Mesothelial cell of epicardium (in vitro differentiated cells): ENCODE data around the gene OR2T35. TPM values are rescaled to one million over a fixed set of nuclear protein-coding genes. Genes with fewer than 3 reads are reported as not detected.
"Not testable (repeated sequence)": the region's sequence is repeated elsewhere in the genome, so short reads cannot be mapped to it uniquely, and the experiment has no call there.

Source experiments
- DNase-seq, 2 experiments: peaks; one replicate each; pipeline ENCODE4 v3.0.0; 2021; ENCODE audit warnings: low spot score in 2 of 2; ENCODE audit not compliant: unreplicated experiment in 2 of 2
- H3K27ac Mint-ChIP-seq: 2 replicates; pipeline ENCODE4 v1.8.0; 2021; ENCODE audit warnings: mixed read lengths
- H3K27me3 Mint-ChIP-seq: 2 replicates; pipeline ENCODE4 v1.8.0; 2021; ENCODE audit warnings: low read depth, mixed read lengths
- H3K36me3 Mint-ChIP-seq: 2 replicates; pipeline ENCODE4 v1.8.0; 2021; ENCODE audit warnings: mixed read lengths
- H3K4me1 Mint-ChIP-seq: 2 replicates; pipeline ENCODE4 v1.8.0; 2021; ENCODE audit warnings: mixed read lengths
- H3K4me3 Mint-ChIP-seq: 2 replicates; pipeline ENCODE4 v1.8.0; 2021; ENCODE audit warnings: mild to moderate bottlenecking, moderate library complexity, mixed read lengths
- H3K9me3 Mint-ChIP-seq: 2 replicates; pipeline ENCODE4 v1.8.0; 2021; ENCODE audit warnings: mixed read lengths
- total RNA-seq: library from RNA; stranded (reverse); gene quantifications from 3 replicates; pipeline ENCODE4 v1.2.1, GENCODE V29; 2021
- TF ChIP-seq, protein P1 (sequence below): fragments of 200-600 bp; sonication (generic); IDR thresholded peaks from one replicate; pipeline ENCODE4 v1.5.0; 2021; ENCODE audit warnings: antibody characterized with exemption; ENCODE audit not compliant: unreplicated experiment

Gene OR2T35, protein sequence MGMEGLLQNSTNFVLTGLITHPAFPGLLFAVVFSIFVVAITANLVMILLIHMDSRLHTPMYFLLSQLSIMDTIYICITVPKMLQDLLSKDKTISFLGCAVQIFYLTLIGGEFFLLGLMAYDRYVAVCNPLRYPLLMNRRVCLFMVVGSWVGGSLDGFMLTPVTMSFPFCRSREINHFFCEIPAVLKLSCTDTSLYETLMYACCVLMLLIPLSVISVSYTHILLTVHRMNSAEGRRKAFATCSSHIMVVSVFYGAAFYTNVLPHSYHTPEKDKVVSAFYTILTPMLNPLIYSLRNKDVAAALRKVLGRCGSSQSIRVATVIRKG
- total RNA-seq: not detected in 3 replicates

DNA sequence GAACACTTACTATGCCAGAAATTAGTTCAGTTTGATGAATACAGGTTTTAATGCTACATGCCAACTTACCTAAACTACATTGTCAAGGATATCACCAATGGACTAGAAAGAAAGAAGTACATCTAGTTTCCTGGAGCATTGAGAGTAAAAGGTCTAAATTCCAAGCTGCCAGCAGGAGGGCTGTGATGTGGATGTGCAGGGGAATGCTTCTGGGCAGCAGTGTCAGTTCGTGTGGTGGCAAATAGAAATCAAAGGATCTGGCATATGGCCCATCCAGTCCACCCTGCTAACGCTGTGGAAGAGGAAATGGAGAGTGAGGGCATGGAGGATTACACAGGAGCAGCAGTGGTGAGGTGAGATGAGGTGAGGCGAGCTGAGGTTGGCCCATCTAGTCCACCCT, at the start of gene OR2T35:
Gene OR2T35 (minus strand): TSS at position 101 of the 400 bp plus-strand sequence. CDS start 6,020 bp downstream, outside the sequence.
- DNase-seq, H3K36me3 Mint-ChIP-seq, H3K4me3 Mint-ChIP-seq, H3K27ac Mint-ChIP-seq, H3K9me3 Mint-ChIP-seq, H3K4me1 Mint-ChIP-seq, H3K27me3 Mint-ChIP-seq: not testable (repeated sequence)

GRCh38 chr1:248691567-248692155, 46.6 kb upstream of the OR2T35 start:
- H3K27ac Mint-ChIP-seq: no peak overlapping the region
- H3K4me3 Mint-ChIP-seq: no peak overlapping the region
- TF ChIP-seq, protein P1, sequence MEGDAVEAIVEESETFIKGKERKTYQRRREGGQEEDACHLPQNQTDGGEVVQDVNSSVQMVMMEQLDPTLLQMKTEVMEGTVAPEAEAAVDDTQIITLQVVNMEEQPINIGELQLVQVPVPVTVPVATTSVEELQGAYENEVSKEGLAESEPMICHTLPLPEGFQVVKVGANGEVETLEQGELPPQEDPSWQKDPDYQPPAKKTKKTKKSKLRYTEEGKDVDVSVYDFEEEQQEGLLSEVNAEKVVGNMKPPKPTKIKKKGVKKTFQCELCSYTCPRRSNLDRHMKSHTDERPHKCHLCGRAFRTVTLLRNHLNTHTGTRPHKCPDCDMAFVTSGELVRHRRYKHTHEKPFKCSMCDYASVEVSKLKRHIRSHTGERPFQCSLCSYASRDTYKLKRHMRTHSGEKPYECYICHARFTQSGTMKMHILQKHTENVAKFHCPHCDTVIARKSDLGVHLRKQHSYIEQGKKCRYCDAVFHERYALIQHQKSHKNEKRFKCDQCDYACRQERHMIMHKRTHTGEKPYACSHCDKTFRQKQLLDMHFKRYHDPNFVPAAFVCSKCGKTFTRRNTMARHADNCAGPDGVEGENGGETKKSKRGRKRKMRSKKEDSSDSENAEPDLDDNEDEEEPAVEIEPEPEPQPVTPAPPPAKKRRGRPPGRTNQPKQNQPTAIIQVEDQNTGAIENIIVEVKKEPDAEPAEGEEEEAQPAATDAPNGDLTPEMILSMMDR: no peak
- no peaks in the 10 kb centered on the region for H3K4me1 Mint-ChIP-seq
- no peaks in the 10 kb centered on the region for H3K27me3 Mint-ChIP-seq
- no peak for DNase-seq
- H3K9me3 Mint-ChIP-seq: peaks cover 77% of the 10 kb centered on the region
- H3K36me3 Mint-ChIP-seq: no peaks in the 10 kb centered on the region

DNA sequence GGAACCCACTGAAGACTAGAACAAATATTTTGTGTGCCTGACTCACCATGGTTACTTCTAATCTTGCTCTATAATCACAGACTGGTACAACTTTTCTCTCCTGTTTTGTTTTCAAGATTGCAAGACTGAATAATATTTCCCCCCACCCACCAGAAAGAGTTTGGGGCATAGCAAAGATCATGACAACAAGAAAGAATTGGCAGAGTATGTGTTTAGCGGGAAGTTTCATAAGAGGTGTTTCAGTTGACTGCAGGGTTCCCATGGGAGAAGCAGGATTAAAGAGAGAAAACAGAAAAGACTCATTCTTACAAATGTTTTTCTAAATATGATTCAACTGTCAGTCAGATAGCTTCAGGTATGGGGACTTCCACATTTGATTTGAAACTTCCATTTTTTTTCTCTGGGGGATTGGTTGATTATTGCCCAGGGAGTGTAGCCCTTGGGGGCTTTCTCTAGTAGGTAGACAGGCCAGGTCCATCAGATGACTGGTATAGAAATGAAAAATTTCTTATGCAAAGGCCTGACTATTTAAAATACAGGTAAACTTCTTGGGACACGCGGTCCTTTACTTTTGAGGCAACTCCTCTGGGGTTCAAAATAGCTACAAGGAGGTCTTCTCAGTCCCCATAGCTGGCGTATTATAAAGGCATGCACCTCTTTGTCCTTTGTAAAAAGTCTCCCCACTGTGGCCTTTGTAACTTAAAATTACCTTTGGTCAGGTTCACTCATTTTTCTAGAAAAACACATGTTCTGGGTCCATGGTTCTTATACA, 43.6 kb upstream of the OR2T35 start:
- no peak for DNase-seq
- Mint-ChIP-seq H3K27ac (no peak overlapping the region), H3K27me3 (no peaks in the 10 kb centered on the region), H3K4me3 (no peak overlapping the region), H3K4me1 (no peaks in the 10 kb centered on the region), H3K36me3 (no peaks in the 10 kb centered on the region), H3K9me3 (peaks cover 78% of the 10 kb centered on the region)
- TF ChIP-seq, protein P1: no peak

- DNase-seq: no peak
- Mint-ChIP-seq H3K36me3 (no peaks in the 10 kb centered on the region), H3K27me3 (no peaks in the 10 kb centered on the region), H3K4me3 (no peak overlapping the region), H3K27ac (no peak overlapping the region), H3K9me3 (peaks cover 76% of the 10 kb centered on the region), H3K4me1 (no peaks in the 10 kb centered on the region)
- TF ChIP-seq, protein P1: no peak
Observed at GRCh38 chr1:248686815-248687214, 41.7 kb upstream of the OR2T35 start.

DNA sequence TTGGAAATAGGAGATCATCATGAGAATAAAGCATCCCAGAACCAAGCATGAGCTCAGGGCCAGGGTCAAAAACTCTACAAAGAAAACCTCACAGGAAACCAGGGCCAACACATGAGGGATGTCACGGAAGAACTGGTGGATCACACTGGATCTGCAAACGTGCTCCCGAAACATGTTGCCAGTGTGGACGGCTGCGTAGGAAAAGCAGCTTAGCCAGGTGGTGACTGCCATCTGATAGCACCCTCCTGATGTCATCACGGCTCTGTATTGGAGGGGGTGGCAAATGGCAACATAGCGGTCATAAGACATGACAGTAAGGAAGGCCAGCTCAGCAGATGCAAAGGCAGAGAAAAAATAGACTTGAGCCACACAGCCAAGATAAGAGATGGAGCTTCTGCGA, 36.6 kb upstream of the OR2T35 start:
- Mint-ChIP-seq H3K27ac (no peak overlapping the region), H3K9me3 (peaks cover 61% of the 10 kb centered on the region), H3K36me3 (peaks cover 2% of the 10 kb centered on the region), H3K4me3 (no peak overlapping the region), H3K4me1 (no peaks in the 10 kb centered on the region), H3K27me3 (no peaks in the 10 kb centered on the region)
- TF ChIP-seq, protein P1: no peak
- no peak for DNase-seq

DNA sequence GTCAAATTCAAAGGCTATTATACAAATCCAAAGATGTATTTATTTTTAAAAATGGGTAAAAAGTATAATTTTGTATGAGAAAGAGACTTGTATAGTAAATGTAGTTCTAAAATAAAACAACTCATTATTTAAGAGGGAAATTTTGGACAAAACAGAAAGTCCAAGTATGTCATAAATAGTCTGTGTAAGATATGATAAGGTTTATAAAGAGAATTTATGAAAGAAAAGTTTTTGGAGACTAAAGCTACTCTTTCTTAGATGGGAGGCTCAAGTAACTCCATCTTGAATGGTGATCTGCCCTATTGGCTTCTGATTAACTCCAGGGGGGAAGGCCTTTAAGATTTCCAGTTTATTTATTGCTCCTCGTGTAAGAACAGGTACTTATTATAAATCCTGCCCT, 24.9 kb upstream of the OR2T35 start:
- no peaks in the 10 kb centered on the region for H3K27me3 Mint-ChIP-seq
- H3K27ac Mint-ChIP-seq: no peak overlapping the region

GRCh38 chr1:248663453-248664328, 18.6 kb upstream of the OR2T35 start:
- DNase-seq, H3K27ac Mint-ChIP-seq, H3K36me3 Mint-ChIP-seq, H3K4me1 Mint-ChIP-seq, H3K27me3 Mint-ChIP-seq, H3K4me3 Mint-ChIP-seq: not testable (repeated sequence)
- H3K9me3 Mint-ChIP-seq: peaks cover 74% of the 10 kb centered on the region

More for the DNA sequence above, 24.9 kb upstream of the OR2T35 start:
- TF ChIP-seq, protein P1: no peak
- no peak for DNase-seq
- Mint-ChIP-seq H3K36me3 (no peaks in the 10 kb centered on the region), H3K9me3 (peaks cover 54% of the 10 kb centered on the region), H3K4me1 (no peaks in the 10 kb centered on the region), H3K4me3 (no peak overlapping the region)

GRCh38 chr1:248656797-248657196, 11.7 kb upstream of the OR2T35 start:
- peaks cover 37% of the 10 kb centered on the region for H3K9me3 Mint-ChIP-seq
- not testable (repeated sequence) for H3K27ac Mint-ChIP-seq, H3K4me1 Mint-ChIP-seq, H3K36me3 Mint-ChIP-seq, DNase-seq, H3K4me3 Mint-ChIP-seq, H3K27me3 Mint-ChIP-seq
